GM18868 (cell line): ENCODE measurements around the gene ADGRB2.
"Not testable (repeated sequence)": the region's sequence is repeated elsewhere in the genome, so short reads cannot be mapped to it uniquely, and the experiment has no call there.

Experiments
- ATAC-seq: cut with Tn5 transposase; IDR thresholded peaks from one replicate; pipeline ENCODE4 v1.9.1; 2021; ENCODE audit warnings: mild to moderate bottlenecking, moderate library complexity; ENCODE audit not compliant: unreplicated experiment

The ADGRB2 gene

GRCh38 chr1:31730336-31731048, 33.6 kb downstream of the ADGRB2 start:
- ATAC-seq = no peak

DNA sequence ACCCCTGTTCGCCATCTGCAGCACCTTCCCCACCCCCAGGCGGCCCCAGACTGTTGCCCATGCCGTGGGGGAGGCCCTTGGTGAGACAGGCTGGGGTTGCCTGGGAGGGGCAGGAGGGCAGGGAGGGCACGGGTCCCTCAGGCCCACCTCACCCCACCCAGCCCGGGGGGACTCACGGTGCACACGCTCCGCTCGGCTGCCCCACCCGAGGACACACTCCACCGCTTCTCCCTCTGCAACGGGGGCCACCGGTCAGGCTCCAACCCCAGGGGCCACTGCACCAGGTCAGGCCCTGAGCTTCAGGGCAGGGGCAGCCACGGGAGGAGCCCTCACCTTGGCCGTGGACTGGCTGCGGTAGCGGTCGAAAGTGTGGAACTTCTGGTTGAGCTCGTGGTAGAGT, 36.3 kb downstream of the ADGRB2 start:
- ATAC-seq = no peak

DNA sequence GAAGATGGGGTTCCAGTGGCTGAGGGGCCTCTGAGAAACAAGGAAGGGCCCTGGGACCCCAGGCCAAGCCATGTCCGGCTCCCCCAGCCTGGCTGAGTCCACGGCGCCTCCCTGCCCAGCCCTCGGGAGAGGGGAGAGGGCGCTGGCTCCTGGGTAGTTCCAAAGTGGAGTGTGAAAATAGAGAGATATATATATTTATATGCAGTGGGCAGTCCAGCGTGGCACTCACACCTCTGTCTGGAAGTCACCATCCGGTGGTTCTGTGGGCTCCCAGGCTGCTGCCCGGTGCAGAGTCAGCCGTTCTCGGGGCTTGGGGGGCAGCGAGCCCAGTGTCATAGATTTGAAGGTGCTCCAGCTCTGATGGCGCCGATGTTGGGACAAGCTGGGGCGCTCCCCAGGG, 36.9 kb downstream of the ADGRB2 start:
- ATAC-seq = no peak

DNA sequence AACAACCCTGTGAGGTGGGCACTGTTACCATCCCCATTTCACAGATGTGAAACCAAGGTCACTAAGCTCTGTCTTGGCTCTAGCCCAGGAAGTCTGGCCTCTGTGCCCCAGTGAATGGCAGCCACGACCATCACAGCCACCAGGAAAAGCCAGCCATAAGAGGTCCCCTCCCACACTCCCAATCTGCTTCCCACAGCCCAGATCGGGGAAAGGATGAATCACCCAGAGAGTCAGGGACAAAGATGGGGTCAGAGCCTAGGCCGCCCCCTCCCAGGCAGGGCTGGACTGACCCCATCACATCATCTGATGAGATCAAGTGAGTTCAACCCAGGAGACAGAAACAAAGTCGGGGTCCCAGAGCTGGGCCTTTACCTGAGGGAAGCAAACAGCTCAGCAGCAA, 37.4 kb downstream of the ADGRB2 start:
- ATAC-seq = no peak

DNA sequence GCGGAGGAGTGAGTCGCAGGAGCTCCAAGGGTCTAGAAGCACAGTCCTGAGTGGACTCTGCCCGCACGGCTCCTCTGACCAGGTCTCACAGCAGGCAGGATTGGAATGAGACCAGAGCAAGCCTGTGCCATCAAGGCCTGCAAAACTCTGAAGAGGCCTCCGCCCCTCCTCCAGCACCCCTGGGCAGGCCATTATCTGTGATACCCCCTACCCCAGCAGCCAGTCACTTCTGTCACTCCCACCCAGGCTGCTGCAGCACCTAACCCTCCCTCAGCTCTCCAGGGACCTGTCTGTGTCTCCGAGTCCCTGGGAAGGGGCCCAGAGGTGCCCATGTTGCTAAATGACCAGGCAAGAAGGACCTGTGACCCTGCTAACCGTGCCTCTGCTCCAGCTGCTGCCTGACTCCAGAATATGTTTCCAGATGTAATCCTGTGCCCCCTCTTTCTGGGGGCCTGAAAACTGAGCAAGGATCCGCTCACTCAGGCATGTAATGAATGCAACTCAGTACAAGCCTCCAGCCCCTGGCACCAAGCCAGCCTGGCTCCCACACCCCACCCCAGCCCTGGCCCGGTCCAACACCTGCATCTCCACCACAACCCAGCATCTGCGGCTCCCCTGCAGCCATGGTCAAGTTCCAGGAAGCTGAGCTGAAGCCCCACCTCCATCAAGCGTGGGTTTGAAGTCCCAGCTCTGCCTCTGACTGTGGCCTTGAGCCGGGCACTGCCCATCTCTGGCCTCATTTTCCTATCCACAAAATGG, 38.2 kb downstream of the ADGRB2 start:
- ATAC-seq = no peak

DNA sequence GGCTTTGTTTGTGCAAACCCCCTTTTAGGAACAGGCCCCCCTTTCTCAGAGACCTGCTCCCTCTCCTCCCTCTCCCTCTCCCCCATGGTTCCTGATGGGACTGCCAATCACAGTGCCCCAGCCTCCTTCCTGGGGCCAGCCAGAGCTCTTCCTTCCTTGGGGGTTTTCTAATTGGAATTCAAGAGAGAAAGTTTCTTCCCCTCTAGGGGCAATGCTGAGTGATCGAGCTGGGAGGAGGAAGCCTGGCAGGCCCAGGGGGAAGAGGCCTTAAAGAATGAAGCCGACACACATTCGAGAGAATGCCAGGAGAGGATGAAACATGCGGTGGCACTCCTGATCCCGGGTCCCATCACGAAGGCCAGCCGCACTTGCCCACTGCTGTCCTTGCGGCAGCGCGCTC, 39.0 kb downstream of the ADGRB2 start:
- ATAC-seq = no peak

GRCh38 chr1:31723828-31724359, 40.2 kb downstream of the ADGRB2 start:
- ATAC-seq = no peak

DNA sequence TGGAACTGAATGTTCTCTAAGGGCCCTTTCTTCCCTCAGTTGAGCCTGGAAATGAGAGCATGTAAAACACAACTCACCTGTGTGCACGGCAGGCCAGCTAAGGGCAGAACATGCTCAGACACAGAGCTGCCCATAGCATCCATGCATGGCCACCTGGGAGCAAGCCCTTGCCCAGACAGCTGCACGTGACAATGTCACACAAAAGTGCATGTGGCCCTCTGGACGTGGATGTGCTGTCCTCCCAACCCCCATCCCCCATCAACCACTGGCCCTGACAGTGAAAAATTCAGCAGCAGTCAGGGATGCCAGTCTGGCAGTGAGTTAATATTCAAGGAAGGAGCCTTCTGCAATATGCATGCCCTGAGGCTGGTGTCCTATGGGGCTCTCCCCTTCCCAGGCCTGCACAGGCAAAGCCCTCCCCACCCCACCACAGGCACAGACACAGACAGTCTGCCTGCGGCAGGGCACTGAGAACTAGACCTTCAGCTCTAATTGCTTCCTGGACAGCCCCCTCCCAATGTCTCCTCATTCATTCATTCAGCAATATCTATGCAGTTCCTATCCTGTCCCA, 45.7 kb downstream of the ADGRB2 start:
- no peak for ATAC-seq

GRCh38 chr1:31717341-31717740, 46.8 kb downstream of the ADGRB2 start:
- ATAC-seq = no peak

DNA sequence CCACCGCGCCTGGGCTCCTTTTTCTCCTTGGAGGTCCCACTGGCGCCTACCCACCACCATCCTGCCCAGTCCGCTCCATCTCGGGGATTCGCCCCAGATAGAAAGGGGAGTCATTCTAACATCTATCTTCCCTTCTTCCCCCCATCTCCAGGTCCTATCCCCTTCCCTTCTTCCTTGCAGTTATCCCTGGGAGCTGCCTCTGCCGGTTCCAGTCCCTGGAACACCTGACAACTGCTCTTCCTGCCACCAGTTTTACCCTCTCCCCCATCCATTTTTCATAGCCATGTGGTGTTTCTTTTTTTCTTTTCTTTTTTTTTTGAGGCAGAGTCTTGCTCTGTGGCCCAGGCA, 48.3 kb downstream of the ADGRB2 start:
- no peak for ATAC-seq

- ATAC-seq = no peak
Measured at GRCh38 chr1:31715087-31715872, 48.9 kb downstream of the ADGRB2 start.

DNA sequence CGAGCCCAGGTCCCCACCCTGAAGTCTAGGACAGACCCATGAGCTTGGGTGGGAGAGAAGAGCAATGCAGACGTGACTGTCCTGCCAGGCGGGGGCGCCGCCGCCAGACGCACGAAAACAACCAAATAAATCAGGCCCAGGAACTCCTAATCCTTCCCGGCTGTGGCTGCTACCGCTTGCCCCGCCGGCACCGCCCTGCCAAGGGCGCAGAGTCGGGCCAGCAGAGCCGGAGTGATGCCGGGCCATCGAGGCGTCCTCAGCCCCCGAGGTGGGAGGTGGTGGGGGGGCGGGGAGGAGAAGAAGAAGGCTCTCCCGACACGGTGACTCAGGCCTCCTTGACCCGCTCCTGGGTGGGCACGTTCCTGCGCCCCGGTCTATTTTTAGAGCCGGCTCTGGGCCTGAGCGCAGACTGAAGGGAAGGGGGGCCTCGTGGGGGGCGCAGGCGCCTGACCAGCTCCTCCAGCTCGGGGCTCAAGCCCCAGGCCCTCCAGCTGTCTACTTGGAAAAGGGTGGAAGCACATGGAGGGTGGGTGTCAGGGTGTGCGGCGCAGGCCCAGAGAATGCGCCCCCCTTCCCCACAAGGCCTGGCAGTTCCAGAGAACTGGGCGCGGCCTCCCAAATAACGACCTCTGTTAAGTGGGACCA, 49.6 kb downstream of the ADGRB2 start:
- ATAC-seq = no peak

- no peak for ATAC-seq
Measured at GRCh38 chr1:31712630-31713029, 51.5 kb downstream of the ADGRB2 start.

DNA sequence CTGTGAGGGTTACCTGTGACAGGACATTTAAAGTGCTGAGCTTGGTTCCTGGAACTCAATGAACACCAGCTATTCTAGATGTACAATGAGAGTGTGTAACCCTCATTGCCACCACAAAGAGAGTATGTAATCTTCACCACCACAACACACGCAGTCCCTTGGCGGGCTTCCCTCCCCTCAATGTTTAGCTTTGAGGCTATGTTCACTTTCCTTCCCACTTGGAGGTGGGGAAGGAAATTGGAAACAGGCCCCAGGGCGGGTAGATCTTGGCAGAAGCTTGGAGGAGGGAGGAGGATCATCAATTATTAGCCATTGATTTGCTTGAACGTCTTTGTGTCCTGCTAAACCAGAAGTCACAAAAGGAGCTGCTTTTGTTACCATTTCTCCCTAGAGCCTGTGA, 52.1 kb downstream of the ADGRB2 start:
- ATAC-seq = no peak

DNA sequence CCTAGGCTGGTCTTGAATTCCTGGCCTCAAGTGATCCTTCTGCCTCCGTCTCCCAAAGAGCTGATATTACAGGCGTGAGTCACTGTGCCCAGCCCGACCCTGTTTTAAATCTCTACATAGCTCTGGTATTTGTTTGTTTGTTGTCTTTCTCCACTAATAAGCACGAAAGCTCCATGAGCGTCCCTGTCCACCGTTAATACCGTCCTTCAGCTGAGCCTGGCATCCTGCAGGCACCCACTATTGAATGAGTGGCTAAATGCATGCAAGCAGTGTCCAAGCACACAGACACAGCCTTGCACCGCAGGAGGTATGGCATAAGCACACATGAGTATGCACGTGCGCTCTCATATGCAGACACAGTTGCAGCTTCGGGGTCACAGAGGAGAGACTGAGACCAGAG, 55.8 kb downstream of the ADGRB2 start:
- ATAC-seq = no peak

GRCh38 chr1:31707711-31708110, 56.4 kb downstream of the ADGRB2 start:
- no peak for ATAC-seq

DNA sequence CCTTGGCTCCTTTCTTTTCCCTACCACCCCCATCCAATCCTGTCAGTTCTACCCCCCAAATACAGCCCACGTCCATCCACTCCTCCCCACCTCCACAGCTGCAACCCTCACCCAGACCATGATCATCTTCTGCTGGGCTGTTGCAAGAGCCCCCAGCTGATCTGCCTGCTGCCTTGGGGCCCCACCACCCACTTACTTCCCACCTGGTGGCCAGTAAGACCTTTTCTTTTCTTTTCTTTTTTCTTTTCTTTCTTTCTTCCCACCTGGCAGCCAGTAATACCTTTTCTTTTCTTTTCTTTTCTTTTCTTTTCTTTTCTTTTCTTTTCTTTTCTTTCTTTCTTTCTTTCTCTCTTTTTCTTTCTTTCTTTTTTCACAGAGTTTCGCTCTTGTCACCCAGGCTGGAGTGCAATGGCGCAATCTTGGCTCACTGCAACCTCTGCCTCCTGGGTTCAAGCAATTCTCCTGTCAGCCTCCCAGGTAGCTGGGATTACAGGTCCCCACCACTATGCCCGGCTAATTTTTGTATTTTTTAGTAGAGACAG, 57.0 kb downstream of the ADGRB2 start:
- ATAC-seq = not testable (repeated sequence)

DNA sequence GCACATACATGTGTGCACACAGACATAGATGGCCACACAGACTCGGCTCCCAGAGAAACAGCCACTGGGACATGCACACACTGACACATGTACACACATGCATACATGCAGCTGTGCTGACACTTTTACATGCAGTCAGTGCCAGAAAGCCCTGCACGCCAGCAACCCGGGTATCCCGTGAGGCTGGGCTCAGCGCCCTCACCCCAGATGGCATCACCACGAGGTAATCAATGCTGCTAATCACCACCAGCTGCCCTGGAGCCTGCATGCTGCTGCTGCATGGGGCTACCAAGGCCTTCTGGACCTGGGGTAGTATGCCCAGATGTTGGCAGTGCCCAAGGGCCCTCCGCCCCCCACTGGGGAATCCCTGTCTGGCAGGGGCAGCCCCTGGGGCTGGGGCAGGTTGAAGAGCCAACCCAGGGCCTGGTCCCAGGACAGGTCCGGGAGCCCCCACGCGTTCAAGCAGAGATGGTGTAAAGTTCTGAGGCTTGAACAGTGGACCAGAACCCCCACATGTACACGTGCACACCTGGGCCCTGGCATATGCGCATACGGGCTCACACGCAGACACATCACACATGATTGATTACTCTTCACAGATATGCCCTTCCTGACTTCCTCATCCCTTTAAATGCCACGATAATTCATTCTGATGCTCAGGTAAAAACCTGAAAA, 57.6 kb downstream of the ADGRB2 start:
- no peak for ATAC-seq

- no peak for ATAC-seq
Measured at GRCh38 chr1:31705080-31705866, 58.9 kb downstream of the ADGRB2 start.
